Measurements from ENCODE around the gene KRT40.

DNA sequence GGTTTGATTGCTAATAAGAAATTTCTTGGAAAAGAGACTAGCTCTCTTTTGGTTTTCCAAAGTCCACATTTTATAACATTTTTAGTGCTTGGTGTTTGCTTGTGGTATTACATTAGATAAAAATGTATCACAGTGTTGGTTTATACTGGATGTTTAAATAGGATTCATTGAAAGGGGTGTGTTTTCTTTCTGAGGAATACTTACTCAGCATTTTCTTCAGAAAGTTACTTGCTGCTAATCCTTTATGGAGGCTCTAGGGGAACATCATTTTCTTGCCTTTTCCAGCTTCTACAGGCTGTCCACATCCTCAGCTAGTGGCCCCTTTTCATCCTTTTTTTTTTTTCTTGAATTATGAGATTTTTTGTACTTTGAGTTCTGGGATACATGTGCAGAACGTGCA is 16.5 kb downstream of the KRT40 start:
- TF ChIP-seq CTCF (IDR thresholded peaks at IDR 0.05) (no peak), POLR2A (IDR thresholded peaks at IDR 0.05) (no peak), POLR2AphosphoS5 (IDR thresholded peaks at IDR 0.05) (no peak), EP300 (IDR thresholded peaks at IDR 0.05) (no peak)

Measured in stomach (tissue), 4 donors.